ENCODE results near the gene DSE.
"Not testable (repeated sequence)": the region's sequence is repeated elsewhere in the genome, so short reads cannot be mapped to it uniquely, and the experiment has no call there.

DSE gene

GRCh38 chr6:116370760-116371119 is at the start of gene DSE:
Gene DSE, plus strand, starts transcription at chr6:116370947. Its CDS starts 28,304 bp downstream, at chr6:116399251.
- DNase-seq: no peak

DNA sequence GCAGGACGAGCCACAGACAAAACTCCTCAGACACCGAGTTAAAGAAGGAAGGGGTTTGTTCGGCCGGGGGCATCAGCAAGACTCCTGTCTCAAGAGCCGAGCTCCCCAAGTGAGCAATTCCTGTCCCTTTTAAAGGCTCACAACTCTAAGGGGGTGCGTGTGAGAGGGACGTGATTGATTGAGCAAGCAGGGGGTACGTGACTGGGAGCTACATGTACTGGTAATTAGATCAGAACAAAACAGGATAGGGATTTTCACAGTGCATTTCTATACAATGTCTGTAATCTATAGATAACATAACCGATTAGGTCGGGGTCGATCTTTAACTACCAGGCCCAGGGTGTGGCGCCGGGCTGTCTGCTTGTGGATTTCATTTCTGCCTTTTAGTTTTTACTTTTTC is 48.8 kb upstream of the DSE start:
- not testable (repeated sequence) for DNase-seq

GRCh38 chr6:116323863-116324262 is 46.9 kb upstream of the DSE start:
- DNase-seq: no peak

GRCh38 chr6:116325634-116326132 is 45.1 kb upstream of the DSE start:
- not testable (repeated sequence) for DNase-seq

- DNase-seq: no peak
Measured at GRCh38 chr6:116326181-116326671, 44.5 kb upstream of the DSE start.

- DNase-seq: no peak
Measured at GRCh38 chr6:116326996-116327395, 43.8 kb upstream of the DSE start.

DNA sequence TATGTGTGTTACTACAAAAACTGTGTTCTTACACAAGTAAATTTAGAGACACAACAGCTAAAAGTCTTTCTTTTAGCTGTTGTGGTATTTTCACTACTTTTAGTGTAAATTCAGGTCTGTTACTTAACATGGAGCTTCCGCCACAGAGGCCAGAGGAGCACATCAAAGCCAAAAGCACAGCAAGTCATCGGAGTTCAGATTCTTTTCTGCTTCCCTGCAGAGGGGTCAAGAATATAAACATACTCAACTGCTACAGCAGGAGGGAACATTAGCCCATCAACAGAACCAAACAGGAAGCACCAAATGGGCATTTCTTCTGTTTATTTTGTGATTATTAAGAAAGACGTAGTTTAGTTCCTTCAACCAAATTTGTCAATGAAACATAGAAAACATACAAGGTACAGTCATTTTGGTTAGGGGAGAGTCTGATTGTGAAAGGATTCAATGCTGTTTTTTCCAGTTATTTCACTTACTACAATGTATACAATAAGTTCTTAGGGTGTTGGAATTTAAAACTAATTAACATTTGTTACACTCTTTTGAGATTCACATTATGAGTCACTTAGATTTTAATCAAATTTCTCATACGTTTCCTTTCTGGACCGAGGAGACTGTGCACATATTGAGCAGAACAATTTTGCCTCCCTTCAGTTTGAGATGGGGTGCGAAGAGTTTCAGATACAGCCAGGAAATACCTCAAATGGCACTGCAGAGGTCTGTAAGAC is 42.8 kb upstream of the DSE start:
- DNase-seq: no peak

GRCh38 chr6:116328528-116328903 is 42.2 kb upstream of the DSE start:
- DNase-seq: no peak

DNA sequence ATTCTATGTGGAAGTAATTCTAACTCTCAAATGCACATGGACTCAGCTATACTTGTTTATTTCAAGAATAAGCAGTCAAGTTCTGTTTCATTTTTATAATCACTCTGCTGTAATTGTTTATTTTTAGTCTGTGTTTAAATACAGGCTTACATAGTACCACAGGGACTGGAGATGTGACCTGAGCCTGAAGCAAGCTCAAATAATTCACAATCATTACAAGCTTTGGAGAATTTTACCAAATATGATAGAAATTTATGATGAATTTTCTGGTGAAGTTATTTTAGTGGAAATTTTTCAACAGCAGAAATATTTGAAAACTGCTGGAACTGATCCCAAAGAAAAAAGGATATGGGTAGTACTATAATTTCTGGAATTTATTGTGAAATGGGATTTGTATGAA is 41.6 kb upstream of the DSE start:
- DNase-seq: no peak

GRCh38 chr6:116330511-116330910 is 40.2 kb upstream of the DSE start:
- no peak for DNase-seq

- DNase-seq: no peak
Measured at GRCh38 chr6:116332096-116332495, 38.7 kb upstream of the DSE start.

GRCh38 chr6:116334638-116335409 is 35.9 kb upstream of the DSE start:
- DNase-seq: not testable (repeated sequence)

- DNase-seq: no peak
Measured at GRCh38 chr6:116335612-116336215, 35.0 kb upstream of the DSE start.

DNA sequence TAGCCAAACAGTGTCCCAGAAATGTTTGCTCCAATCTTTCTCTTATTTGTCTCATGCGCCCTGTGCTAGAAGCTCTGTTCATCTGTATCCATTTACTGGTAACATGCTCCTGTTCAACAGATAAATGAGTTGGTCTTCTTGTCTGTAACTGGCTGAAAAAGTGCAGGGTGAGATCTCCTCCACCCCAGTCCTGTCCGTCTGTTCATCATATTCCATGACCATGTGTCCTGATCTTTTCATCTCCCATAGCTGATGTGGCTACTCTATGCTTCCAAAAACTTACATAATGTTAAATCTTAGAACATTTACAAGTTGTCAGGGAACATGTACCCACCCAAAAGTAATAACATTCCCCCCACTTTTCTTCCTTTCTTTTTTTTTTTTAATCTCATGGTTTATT is 31.8 kb upstream of the DSE start:
- no peak for DNase-seq

GRCh38 chr6:116340625-116341024 is 30.1 kb upstream of the DSE start:
- DNase-seq: not testable (repeated sequence)

- DNase-seq: no peak
Measured at GRCh38 chr6:116349216-116349615, 21.5 kb upstream of the DSE start.

- DNase-seq: no peak
Measured at GRCh38 chr6:116351101-116351500, 19.6 kb upstream of the DSE start.

DNA sequence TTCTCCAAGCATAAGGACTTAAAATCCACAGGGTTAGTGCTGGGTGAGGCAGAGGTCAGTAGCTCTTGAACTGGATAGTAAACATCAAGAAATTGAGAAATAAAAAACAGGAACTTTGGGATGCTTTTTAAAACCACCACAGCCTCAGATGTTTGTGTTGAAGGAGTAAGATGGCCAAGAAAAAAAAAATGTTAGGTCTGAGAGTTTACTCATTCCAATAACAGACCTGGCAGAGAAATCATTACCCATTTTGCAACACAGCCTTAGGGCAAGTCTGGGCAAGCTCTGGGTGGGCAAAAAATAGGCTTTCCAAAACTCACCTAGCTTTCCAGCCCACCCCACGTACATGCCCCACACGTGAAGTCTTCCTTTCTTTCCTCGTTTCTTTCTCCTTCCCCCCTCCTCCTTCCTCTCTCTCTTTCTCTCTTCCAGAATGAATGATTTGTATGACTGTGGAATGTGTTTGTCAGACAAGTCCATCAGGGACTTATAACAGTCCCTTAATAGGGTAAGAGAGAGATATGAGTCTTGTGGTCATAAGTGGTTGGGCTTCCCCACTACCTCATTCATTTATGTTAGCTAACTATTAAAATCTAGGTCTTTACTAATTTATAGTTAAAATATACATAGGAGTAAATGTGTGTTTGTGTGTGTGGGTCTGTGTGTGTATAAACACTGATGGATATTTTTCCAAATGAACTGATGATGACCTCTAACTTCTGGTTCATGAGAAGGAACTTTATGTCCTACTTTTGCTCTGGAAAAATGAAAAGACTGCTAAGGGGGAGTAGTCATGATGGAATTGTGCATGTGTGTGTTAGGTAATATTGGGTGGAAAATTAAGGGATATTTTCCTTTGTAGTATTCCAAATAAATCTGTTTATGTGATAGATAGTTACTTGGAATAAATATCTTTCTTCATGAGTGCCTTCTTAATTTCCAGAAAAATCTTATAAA is 18.0 kb upstream of the DSE start:
- no peak for DNase-seq

DNA sequence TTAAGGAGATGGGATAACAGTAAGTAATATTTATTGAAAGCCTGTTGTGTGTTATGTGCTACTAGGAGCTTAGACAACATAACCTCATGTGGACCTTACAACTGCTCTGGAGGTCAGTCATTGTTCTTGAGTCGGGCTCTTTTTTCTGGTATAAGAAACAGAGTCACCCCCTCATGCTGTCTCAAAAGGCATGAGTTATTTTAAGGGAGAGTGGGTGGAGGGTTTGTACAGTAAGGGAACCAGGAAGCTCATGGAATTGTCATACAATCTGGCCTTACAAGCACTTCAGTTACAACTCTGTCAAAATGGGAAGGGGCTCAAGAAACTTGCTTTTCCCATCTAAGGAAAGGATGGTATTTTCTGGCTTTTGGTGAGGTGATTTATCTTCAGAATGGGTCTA is 16.5 kb upstream of the DSE start:
- no peak for DNase-seq

DNA sequence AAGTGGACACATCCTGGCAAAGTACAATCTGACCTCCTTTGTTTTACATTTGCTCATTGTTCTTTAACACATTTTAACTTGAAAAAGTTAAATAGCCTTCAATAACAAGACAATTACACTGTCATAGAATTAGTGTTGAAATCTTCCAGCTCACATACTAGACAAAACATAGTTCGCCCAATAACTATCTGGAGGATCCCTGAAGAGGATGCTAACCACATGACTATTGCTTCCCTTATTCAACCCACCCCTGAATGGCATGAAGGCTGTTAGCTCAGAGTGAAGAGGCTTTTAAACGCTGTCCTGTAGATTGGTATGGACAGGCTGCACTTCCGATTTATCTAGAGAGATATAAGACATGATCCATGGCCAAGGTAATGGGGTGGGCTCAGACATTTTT is 15.0 kb upstream of the DSE start:
- DNase-seq: no peak

- DNase-seq: no peak
Measured at GRCh38 chr6:116359131-116359530, 11.6 kb upstream of the DSE start.

DNA sequence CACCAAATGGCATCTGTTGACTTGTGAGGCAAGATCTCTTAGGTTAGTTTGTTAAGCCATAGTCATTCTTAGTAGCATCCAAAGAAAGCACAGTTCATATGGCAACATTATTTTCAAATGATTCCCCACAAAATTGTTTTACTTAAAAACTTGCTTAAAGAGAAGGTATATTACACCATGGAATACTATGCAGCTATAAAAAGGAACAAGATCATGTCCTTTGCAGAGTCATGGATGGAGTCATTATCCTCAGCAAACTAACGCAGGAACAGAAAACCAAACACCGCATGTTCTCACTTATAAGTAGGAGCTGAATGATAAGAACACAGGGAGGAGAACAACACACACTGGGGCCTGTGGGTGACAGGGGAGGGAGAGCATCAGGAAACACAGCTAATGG is 10.9 kb upstream of the DSE start:
- DNase-seq: no peak

GRCh38 chr6:116362276-116362675 is 8.5 kb upstream of the DSE start:
- DNase-seq: no peak
